22Rv1 (cell line): ENCODE measurements around the gene ZBTB20.

ENCODE experiments used
- H3K27ac ChIP-seq: fragments of 450-650 bp; 2 replicates; pipeline ENCODE4 v1.5.1; 2017
- CTCF ChIP-seq: fragments of 450-650 bp; IDR thresholded peaks from 2 replicates; pipeline ENCODE4 v1.5.1; 2017; ENCODE audit warnings: mild to moderate bottlenecking
- ZFX ChIP-seq: fragments of 450-650 bp; IDR thresholded peaks from 2 replicates; pipeline ENCODE4 v1.6.1; 2017; ENCODE audit warnings: antibody characterized with exemption, borderline replicate concordance

Gene ZBTB20

GRCh38 chr3:114406922-114407321 is 740.2 kb downstream of the ZBTB20 start:
- no peak overlapping the region for H3K27ac ChIP-seq
- no peak for TF ChIP-seq ZFX
- no peak for TF ChIP-seq CTCF

- H3K27ac ChIP-seq, result no peak overlapping the region
- TF ChIP-seq CTCF (no peak), ZFX (no peak)
Measured at GRCh38 chr3:114406286-114406685, 740.8 kb downstream of the ZBTB20 start.

DNA sequence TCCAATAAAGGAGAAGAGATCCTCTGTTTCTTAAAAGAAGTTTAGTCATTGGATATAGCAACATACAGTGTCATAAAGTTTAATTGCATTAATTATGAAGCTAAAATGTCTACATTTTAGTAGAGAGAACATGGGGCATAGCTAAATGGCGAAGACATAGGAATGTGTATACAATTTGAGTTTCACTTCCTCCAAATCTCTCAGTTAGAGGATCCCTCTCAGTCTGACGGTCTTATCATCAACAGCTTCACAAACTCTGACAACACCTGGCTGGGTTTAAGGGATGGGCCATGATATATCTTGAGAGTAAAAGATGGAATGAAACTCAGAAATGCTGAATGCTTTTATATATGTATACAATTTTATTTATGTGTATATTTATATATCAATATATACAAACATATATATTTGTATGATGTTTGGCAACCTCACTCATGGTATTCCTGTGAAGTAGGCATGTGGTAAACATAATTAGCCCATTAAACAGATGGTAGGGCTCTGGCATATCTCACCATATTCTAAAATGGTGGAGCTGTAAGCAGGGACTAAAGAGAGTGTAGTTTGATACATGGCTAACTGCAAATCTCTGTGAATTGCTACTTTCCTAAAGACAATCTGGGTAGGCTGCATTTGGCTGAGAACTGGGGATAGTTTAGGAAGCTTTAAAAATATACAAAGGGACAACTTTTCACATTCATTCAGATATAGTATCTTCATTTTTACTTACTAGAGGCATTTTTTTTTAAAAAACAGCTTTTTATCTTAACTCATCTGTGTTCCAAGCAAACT is 741.7 kb downstream of the ZBTB20 start:
- TF ChIP-seq ZFX (no peak), CTCF (no peak)
- no peak overlapping the region for H3K27ac ChIP-seq

- no peak for TF ChIP-seq ZFX
- TF ChIP-seq CTCF, result no peak
- no peak overlapping the region for H3K27ac ChIP-seq
Measured at GRCh38 chr3:114404590-114404989, 742.5 kb downstream of the ZBTB20 start.

DNA sequence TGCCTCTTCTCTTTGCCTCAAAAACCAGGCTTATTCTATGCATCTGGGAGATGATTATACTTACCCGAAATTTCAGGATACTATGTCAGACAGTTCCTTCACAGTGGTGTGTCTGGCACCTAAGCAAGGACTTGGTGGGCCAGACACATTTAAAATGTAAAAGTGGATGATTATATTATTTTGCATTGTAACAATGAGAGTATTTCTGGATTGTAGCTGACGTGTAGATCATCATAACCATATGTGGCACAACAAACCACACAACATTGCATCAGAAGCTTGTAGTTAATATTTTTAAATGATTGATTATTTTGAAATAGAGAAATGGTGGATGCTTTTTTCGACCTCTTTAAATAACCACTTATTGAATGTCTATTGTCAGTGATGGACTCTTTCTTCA is 744.2 kb downstream of the ZBTB20 start:
- no peak overlapping the region for H3K27ac ChIP-seq
- TF ChIP-seq ZFX, result no peak
- TF ChIP-seq CTCF, result no peak

GRCh38 chr3:114401346-114401745 is 745.7 kb downstream of the ZBTB20 start:
- TF ChIP-seq CTCF, result no peak
- no peak for TF ChIP-seq ZFX
- no peak overlapping the region for H3K27ac ChIP-seq

DNA sequence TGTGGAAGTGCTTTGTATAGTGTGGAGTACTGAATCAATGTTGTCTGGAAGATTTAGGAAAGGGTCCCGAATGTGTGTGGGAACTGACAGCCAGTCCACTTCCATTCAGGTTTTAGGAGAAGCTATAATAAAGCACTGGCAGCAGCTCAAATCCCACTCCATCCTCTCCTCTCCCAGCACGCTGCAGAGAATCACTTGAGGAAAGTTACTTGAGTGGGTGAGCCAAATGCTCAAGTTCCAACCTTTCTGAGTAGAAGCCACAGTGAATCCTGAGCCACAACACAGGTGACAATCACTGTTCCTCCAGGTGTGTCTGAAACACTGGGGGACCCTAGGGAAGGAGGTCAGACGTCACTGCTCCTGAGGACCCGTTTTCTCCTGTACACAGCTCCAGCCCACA is 746.7 kb downstream of the ZBTB20 start:
- TF ChIP-seq CTCF, result no peak
- TF ChIP-seq ZFX, result no peak
- no peak overlapping the region for H3K27ac ChIP-seq
